Stimulated activated CD4-positive, alpha-beta T cell treated with anti-CD3 and anti-CD28 coated beads, Interleukin-15, amount 100 ng/mL, for 48 hours (primary cell): ENCODE results near the gene SNAP25.

ENCODE experiments used
- DNase-seq, 2 donors: peaks; one replicate each; pipeline ENCODE4 v3.0.0-alpha.2; 2020; ENCODE audit warnings: low read depth in 2 of 2

The SNAP25 gene

GRCh38 chr20:10332656-10333415 lies 114.2 kb downstream of the SNAP25 start:
- DNase-seq = no peak

- DNase-seq = no peak
Observed at GRCh38 chr20:10336959-10337729, 118.5 kb downstream of the SNAP25 start.

- no peak for DNase-seq
Observed at GRCh38 chr20:10338426-10339180, 120.0 kb downstream of the SNAP25 start.

- DNase-seq = no peak
Observed at GRCh38 chr20:10339609-10340008, 121.0 kb downstream of the SNAP25 start.

GRCh38 chr20:10342152-10342551 lies 123.5 kb downstream of the SNAP25 start:
- no peak for DNase-seq

- no peak for DNase-seq
Observed at GRCh38 chr20:10344953-10345352, 126.3 kb downstream of the SNAP25 start.

- no peak for DNase-seq
Observed at GRCh38 chr20:10347086-10347880, 128.7 kb downstream of the SNAP25 start.

- no peak for DNase-seq
Observed at GRCh38 chr20:10349118-10349517, 130.5 kb downstream of the SNAP25 start.

GRCh38 chr20:10350188-10350842 lies 131.7 kb downstream of the SNAP25 start:
- DNase-seq = no peak

GRCh38 chr20:10352934-10353824 lies 134.5 kb downstream of the SNAP25 start:
- no peak for DNase-seq

GRCh38 chr20:10356628-10357027 lies 138.0 kb downstream of the SNAP25 start:
- DNase-seq = no peak
